IMR-90 (cell line): ENCODE measurements around the gene NAGPA. TPM values are rescaled to one million over a fixed set of nuclear protein-coding genes. Genes with fewer than 3 reads are reported as not detected.

Experiments
- ATAC-seq: fragments of 200-7000 bp; cut with Tn5 transposase; 2 replicates; pipeline ENCODE4 v1.9.1; 2020; ENCODE audit warnings: low read depth, mild to moderate bottlenecking, moderate library complexity
- BruUV-seq: library from RNA; stranded (reverse); fragments of 400-500 nt; replicated peaks from 2 replicates; lab custom pipeline; 2021; lab: Mats Ljungman, UMichigan
- CTCF ChIA-PET: fragments of 300-600 bp; formaldehyde crosslinking; extraction: SDS; loops from one replicate; lab custom pipeline; 2021; ENCODE audit warnings: antibody characterized with exemption; lab: Yijun Ruan, JAX
- POLR2A ChIA-PET: fragments of 300-600 bp; sonication (Branson Sonifier 250); formaldehyde crosslinking; loops from one replicate; lab custom pipeline; 2022; ENCODE audit warnings: antibody characterized with exemption; ENCODE audit not compliant: unreplicated experiment; lab: Charles Lee
- DNase-seq: peaks from one replicate; pipeline ENCODE4 v3.0.0; 2013
- H2AFZ ChIP-seq: replicated peaks from 2 replicates; pipeline ENCODE3; 2013; ENCODE audit warnings: low read length, mild to moderate bottlenecking; ENCODE audit not compliant: poor library complexity
- H2AK5ac ChIP-seq: 2 replicates; pipeline ENCODE4 v1.6.1; 2013; ENCODE audit warnings: low read depth, low read length, inconsistent platforms
- H2AK9ac ChIP-seq: replicated peaks from 2 replicates; pipeline ENCODE3; 2013; ENCODE audit warnings: mild to moderate bottlenecking, low read depth, low read length, moderate library complexity; ENCODE audit not compliant: poor library complexity
- H2BK120ac ChIP-seq: 2 replicates; pipeline ENCODE4 v1.6.1; 2013; ENCODE audit warnings: low read depth, low read length, inconsistent platforms
- H2BK15ac ChIP-seq: 3 replicates; pipeline ENCODE4 v1.6.1; 2013; ENCODE audit warnings: low read depth, low read length, inconsistent platforms
- H2BK20ac ChIP-seq: 2 replicates; pipeline ENCODE4 v1.6.1; 2013; ENCODE audit warnings: low read depth, mild to moderate bottlenecking, inconsistent platforms, low read length, moderate library complexity
- H2BK5ac ChIP-seq: 2 replicates; pipeline ENCODE4 v1.6.1; 2013; ENCODE audit warnings: mild to moderate bottlenecking, low read depth, low read length, inconsistent platforms; ENCODE audit not compliant: poor library complexity, severe bottlenecking
- H3K14ac ChIP-seq: replicated peaks from 2 replicates; pipeline ENCODE4 v1.6.1; 2013; ENCODE audit warnings: low read depth, low read length, inconsistent platforms
- H3K18ac ChIP-seq: 2 replicates; pipeline ENCODE4 v1.6.1; 2013; ENCODE audit warnings: low read depth, low read length, control low read depth
- H3K23ac ChIP-seq: 2 replicates; pipeline ENCODE4 v1.6.1; 2013; ENCODE audit warnings: low read depth, low read length, inconsistent platforms
- H3K27ac ChIP-seq: 2 replicates; pipeline ENCODE4 v1.5.1; 2013; ENCODE audit warnings: mild to moderate bottlenecking, control low read depth, low read length; ENCODE audit not compliant: insufficient read depth
- H3K27me3 ChIP-seq: 2 replicates; pipeline ENCODE4 v1.6.1; 2013; ENCODE audit warnings: low read length; ENCODE audit not compliant: control insufficient read depth, insufficient read depth
- H3K36me3 ChIP-seq: 2 replicates; pipeline ENCODE4 v1.6.1; 2013; ENCODE audit warnings: low read length, mixed read lengths; ENCODE audit not compliant: control insufficient read depth, insufficient read depth
- H3K4ac ChIP-seq: 2 replicates; pipeline ENCODE4 v1.6.1; 2013; ENCODE audit warnings: low read depth, low read length, inconsistent platforms
- H3K4me1 ChIP-seq: 2 replicates; pipeline ENCODE4 v1.6.1; 2013; ENCODE audit warnings: low read length, mixed read lengths; ENCODE audit not compliant: control insufficient read depth, insufficient read depth
- H3K4me2 ChIP-seq: 2 replicates; pipeline ENCODE4 v1.6.1; 2013; ENCODE audit warnings: low read depth, mild to moderate bottlenecking, control low read depth, low read length, moderate library complexity
- H3K4me3 ChIP-seq: 2 replicates; pipeline ENCODE4 v1.5.1; 2013; ENCODE audit warnings: low read depth, mild to moderate bottlenecking, control low read depth, low read length, moderate library complexity; ENCODE audit not compliant: insufficient read depth
- H3K56ac ChIP-seq: 2 replicates; pipeline ENCODE4 v1.6.1; 2013; ENCODE audit warnings: low read length, inconsistent platforms; ENCODE audit not compliant: insufficient read depth; ENCODE audit errors: extremely low read depth
- H3K79me1 ChIP-seq, 2 experiments: 2 replicates each; pipeline ENCODE4 v1.6.1; 2013; ENCODE audit warnings: low read length in 2 of 2, inconsistent platforms in 1 of 2, low read depth in 1 of 2
- H3K9ac ChIP-seq: 2 replicates; pipeline ENCODE4 v1.6.1; 2013; ENCODE audit warnings: low read depth, low read length, control low read depth
- H3K9me1 ChIP-seq: 2 replicates; pipeline ENCODE4 v1.6.1; 2013; ENCODE audit warnings: low read length, inconsistent platforms; ENCODE audit not compliant: insufficient read depth
- H3K9me3 ChIP-seq: 2 replicates; pipeline ENCODE4 v1.6.1; 2013; ENCODE audit warnings: low read length; ENCODE audit not compliant: control insufficient read depth, insufficient read depth
- H4K20me1 ChIP-seq: 2 replicates; pipeline ENCODE4 v1.6.1; 2013; ENCODE audit warnings: low read length, inconsistent platforms; ENCODE audit not compliant: insufficient read depth
- H4K5ac ChIP-seq: 2 replicates; pipeline ENCODE4 v1.6.1; 2013; ENCODE audit warnings: mild to moderate bottlenecking, low read depth, low read length, control low read depth
- H4K8ac ChIP-seq, 2 experiments: 2 replicates each; pipeline ENCODE4 v1.6.1; 2013; ENCODE audit warnings: low read depth in 2 of 2, low read length in 2 of 2, control low read depth in 1 of 2, inconsistent platforms in 1 of 2
- H4K91ac ChIP-seq: 2 replicates; pipeline ENCODE4 v1.6.1; 2013; ENCODE audit warnings: low read depth, low read length, inconsistent platforms; ENCODE audit not compliant: insufficient read depth
- CEBPB ChIP-seq: IDR thresholded peaks from 2 replicates; pipeline ENCODE4 v1.6.1; 2012; ENCODE audit warnings: low read depth, low read length, improper control_type of control experiment
- CHD1 ChIP-seq: IDR thresholded peaks from 2 replicates; pipeline ENCODE4 v1.6.1; 2012; ENCODE audit warnings: low read depth, low read length, improper control_type of control experiment
- MAFK ChIP-seq: IDR thresholded peaks from 2 replicates; pipeline ENCODE4 v1.6.1; 2012; ENCODE audit warnings: low read depth, low read length, improper control_type of control experiment
- MXI1 ChIP-seq: IDR thresholded peaks from 2 replicates; pipeline ENCODE4 v1.6.1; 2012; ENCODE audit warnings: low read depth, mild to moderate bottlenecking, low read length, moderate library complexity, borderline replicate concordance
- RAD21 ChIP-seq: IDR thresholded peaks from 2 replicates; pipeline ENCODE4 v1.6.1; 2012; ENCODE audit warnings: low read length, improper control_type of control experiment
- RCOR1 ChIP-seq: IDR thresholded peaks from 2 replicates; pipeline ENCODE4 v1.6.1; 2012; ENCODE audit warnings: mild to moderate bottlenecking, low read length, improper control_type of control experiment; ENCODE audit not compliant: insufficient replicate concordance
- RFX5 ChIP-seq: IDR thresholded peaks from 2 replicates; pipeline ENCODE4 v1.8.0; 2012; ENCODE audit warnings: low read depth, mild to moderate bottlenecking, low read length, moderate library complexity
- SMC3 ChIP-seq: fragments of 150-350 bp; IDR thresholded peaks from 2 replicates; pipeline ENCODE4 v1.6.1; 2016; ENCODE audit warnings: low read depth, mild to moderate bottlenecking, antibody characterized with exemption, low read length, moderate library complexity
- WGBS, 2 experiments: methylation state at CpG; one replicate each; pipeline versions ENCODE4 v1.1.5 to v1.1.7; 2013; ENCODE audit warnings: missing lambda C conversion rate in 2 of 2; ENCODE audit not compliant: insufficient read length in 1 of 2; ENCODE audit errors: extremely low coverage in 2 of 2; 5-methylcytosine and 5-hydroxymethylcytosine counted together
- dilution Hi-C: fragments of 300-500 bp; cut with HindIII; formaldehyde crosslinking; loops from one replicate; pipeline ENCODE4 v1.14.3; 2018; ENCODE audit warnings: low sequenced_read_pairs; ENCODE audit not compliant: unreplicated experiment
- in situ Hi-C: fragments of 300-500 bp; cut with MboI; formaldehyde crosslinking; loops from 3 replicates; pipeline ENCODE4 v1.14.3; 2019; ENCODE audit warnings: low sequenced_read_pairs, inconsistent platforms, mixed read lengths
- intact Hi-C: fragments of 100-400 bp; cut with micrococcal nuclease; formaldehyde crosslinking; loops from 2 replicates; pipeline ENCODE4 v1.10.0; 2022
- polyA plus RNA-seq, 3 experiments: library from polyadenylated mRNA; depleted of rRNA; stranded (reverse); fragments of >200 nt; gene quantifications; 2 replicates each; pipeline ENCODE4 v1.2.3, GENCODE V29; 2012; ENCODE audit warnings: low replicate concordance in 1 of 3
- total RNA-seq: library from RNA; depleted of rRNA; stranded (reverse); fragments of >200 nt; gene quantifications from 2 replicates; pipeline ENCODE4 v1.2.3, GENCODE V29; 2012
- TF ChIP-seq, protein P1 (sequence below): fragments of 150-350 bp; IDR thresholded peaks from 2 replicates; pipeline ENCODE4 v1.6.1; 2017; ENCODE audit warnings: mild to moderate bottlenecking, antibody characterized with exemption, low read length, low read depth

The NAGPA gene
- total and polyA plus RNA-seq, 2 of the 4 experiments (the other 2 are of a cell fraction) = 6.5 to 12.2 TPM

DNA sequence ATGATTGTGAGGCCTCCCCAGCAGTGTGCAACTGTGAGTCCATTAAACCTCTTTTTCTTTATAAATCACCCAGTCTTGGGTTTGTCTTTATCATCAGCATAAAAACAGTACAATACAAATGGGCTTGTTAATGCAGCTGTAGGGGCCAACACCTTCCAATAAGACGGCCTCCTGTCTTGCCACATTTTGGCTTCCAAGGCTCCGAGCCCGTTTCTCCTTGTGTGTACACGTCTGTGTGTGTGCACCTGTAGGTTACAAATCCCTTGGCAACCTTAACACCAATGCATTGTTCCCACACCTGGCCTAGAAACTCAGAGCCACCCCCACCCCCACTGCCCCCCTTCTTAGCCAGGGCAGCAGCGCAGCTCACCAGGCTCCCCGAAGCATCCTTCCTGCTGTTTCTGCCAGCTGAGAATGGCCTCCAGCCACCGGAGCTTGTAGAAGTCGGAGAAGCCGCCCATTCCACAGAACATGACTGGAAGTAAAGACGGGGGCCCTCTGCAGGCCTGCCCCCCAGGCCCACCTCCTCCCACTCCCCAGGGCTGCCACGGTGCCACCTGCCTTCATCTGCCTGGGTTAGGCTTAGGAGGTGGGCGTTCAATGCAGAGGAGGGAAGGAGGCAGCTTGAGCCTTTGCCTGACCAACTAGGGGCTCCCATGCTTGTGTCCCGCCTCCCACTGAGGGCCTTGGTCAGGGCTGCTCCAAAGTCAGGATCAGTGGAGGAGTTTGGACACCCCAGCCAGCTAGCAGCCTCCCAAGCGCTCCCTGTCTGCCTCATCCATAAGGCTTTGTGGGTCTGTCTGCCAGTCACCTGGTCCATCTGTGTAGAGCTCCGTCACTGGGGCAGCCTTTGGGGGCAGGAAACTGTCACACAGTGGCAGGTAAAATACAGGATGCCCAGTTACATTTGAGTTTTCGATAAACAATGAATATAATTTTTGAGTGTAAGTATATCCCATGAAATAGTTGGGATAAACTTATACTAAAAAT is 21.4 kb upstream of the NAGPA start (continued):
- TF ChIP-seq, protein P1, sequence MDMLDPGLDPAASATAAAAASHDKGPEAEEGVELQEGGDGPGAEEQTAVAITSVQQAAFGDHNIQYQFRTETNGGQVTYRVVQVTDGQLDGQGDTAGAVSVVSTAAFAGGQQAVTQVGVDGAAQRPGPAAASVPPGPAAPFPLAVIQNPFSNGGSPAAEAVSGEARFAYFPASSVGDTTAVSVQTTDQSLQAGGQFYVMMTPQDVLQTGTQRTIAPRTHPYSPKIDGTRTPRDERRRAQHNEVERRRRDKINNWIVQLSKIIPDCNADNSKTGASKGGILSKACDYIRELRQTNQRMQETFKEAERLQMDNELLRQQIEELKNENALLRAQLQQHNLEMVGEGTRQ = no peak

DNA sequence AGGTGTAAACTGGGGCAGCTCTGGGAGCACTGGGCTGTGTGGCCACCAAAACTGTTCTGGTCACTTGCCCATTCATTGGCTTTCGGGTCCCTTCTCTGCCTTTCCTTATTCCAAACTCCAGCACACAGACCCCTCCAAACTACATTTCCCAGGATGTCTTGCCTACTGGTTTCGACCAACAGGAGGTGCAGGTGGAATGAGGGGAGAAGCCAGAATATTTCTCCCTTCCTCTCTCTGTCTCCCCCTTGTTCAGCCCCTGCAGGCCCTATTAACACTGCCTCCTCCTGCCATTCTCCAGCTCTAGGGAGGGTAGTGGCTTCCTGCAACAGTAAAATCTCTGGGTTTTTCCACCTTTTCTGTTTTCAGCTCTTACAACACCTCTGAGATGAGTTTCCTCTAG is 13.2 kb upstream of the NAGPA start:
- TF ChIP-seq CEBPB (no peak), CHD1 (no peak), MAFK (no peak), SMC3 (no peak), RCOR1 (no peak), RFX5 (no peak), RAD21 (no peak), MXI1 (no peak)
- TF ChIP-seq, protein P1 = no peak
- Histone ChIP-seq H2AK5ac (no peak overlapping the region), H2AK9ac (no peak overlapping the region), H2BK15ac (no peak overlapping the region), H3K4me1 (no peaks in the 10 kb centered on the region), H2AFZ (no peak overlapping the region), H3K9me3 (no peaks in the 10 kb centered on the region), H4K91ac (no peak overlapping the region), H3K4me3 (no peak overlapping the region), H3K36me3 (no peaks in the 10 kb centered on the region), H3K14ac (no peak overlapping the region), H2BK20ac (no peak overlapping the region), H3K18ac (no peak overlapping the region), H3K27me3 (peaks cover 7% of the 10 kb centered on the region; the same call in 1 of the 2 replicates), H3K4ac (no peak overlapping the region), H2BK120ac (no peak overlapping the region), H3K23ac (no peak overlapping the region), H3K56ac (no peak overlapping the region), H4K20me1 (no peaks in the 10 kb centered on the region), H3K27ac (no peak overlapping the region), H3K79me1 (no peaks in the 10 kb centered on the region), H4K8ac (no peak overlapping the region), H3K9me1 (peaks cover 2% of the 10 kb centered on the region; the same call in 1 of the 2 replicates), H4K5ac (no peak overlapping the region), H3K9ac (no peak overlapping the region), H3K4me2 (no peak overlapping the region), H2BK5ac (no peak overlapping the region)
- DNase-seq (no peak), ATAC-seq (no peak)
- BruUV-seq = no TSS peak
- dilution Hi-C loops (no loop called here), intact Hi-C loops (no loop called here), in situ Hi-C loops (no loop called here)
- ChIA-PET POLR2A (no interaction called here), CTCF (no interaction called here)
- WGBS, 2 experiments = no CpG with 5 or more reads among the region's 2 CpGs
